Suprapubic skin (tissue), 4 donors: Measurements from ENCODE around the gene PSPN.

Experiments
- CTCF ChIP-seq, 2 donors: fragments of 200-600 bp in 1 of 2; fragments of 450-650 bp in 1 of 2; sonication (generic) in 1 of 2; IDR thresholded peaks; one replicate each; pipeline ENCODE4 v1.5.1; 2016 to 2019; ENCODE audit warnings: antibody characterized with exemption in 2 of 2, mild to moderate bottlenecking in 1 of 2, moderate library complexity in 1 of 2
- EP300 ChIP-seq: sonication (generic); formaldehyde crosslinking; IDR thresholded peaks from one replicate; pipeline ENCODE4 v1.6.1; 2017; ENCODE audit warnings: antibody characterized with exemption
- POLR2A ChIP-seq, 2 donors: fragments of 450-650 bp; IDR thresholded peaks; one replicate each; pipeline ENCODE4 v1.6.1; 2017; ENCODE audit warnings: antibody characterized with exemption in 2 of 2, mild to moderate bottlenecking in 2 of 2, moderate library complexity in 2 of 2
- POLR2AphosphoS5 ChIP-seq, 3 donors: sonication (generic); formaldehyde crosslinking; IDR thresholded peaks; one replicate each; pipeline ENCODE4 v1.6.1; 2017; ENCODE audit warnings: antibody characterized with exemption in 3 of 3

GRCh38 chr19:6373813-6374108 is 2.0 kb downstream of the PSPN start:
- TF ChIP-seq POLR2A (IDR thresholded peaks at IDR 0.05), result no peak
- TF ChIP-seq CTCF (IDR thresholded peaks at IDR 0.05), result no peak
- TF ChIP-seq POLR2AphosphoS5 (IDR thresholded peaks at IDR 0.05), result no peak
- TF ChIP-seq EP300, result no peak
